Measurements from ENCODE around the gene NOL3. TPM values are rescaled to one million over a fixed set of nuclear protein-coding genes. Genes with fewer than 3 reads are reported as not detected.

Gene NOL3
- total RNA-seq, 1 donor from 2014 or later, result 10.9 TPM

DNA sequence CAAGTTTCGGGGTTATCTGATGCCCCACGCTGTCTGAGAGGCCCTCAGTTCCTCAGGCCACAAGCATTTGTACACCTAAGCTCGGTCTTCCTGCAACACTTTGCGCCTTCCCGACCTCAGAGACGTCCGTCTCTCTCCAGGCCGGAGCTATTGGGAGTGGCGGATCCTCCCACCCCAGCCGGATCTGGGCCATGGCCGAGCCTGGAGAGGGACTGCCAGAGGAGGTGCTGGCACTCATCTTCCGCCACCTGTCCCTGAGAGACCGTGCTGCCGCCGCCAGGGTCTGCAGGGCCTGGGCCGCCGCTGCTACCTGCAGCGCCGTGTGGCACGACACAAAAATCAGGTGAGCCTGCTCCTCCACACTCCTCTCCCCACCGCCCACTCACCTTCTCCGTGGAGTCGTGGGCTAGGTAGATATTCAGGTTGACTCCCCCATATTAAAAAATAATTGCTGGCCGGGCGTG, 8.7 kb upstream of the NOL3 start:
- H3K4me2 ChIP-seq (ENCODE audit: low read length), result peak overlapping the region; percentile 100
- no peak overlapping the region for H3K9ac ChIP-seq (ENCODE audit: low read length)
- H4K20me1 ChIP-seq (ENCODE audit: insufficient read depth, low read length), result peaks cover 53% of the 10 kb centered on the region
- H3K27ac ChIP-seq (ENCODE audit: low read depth, low read length), result no peak overlapping the region
- H3K27me3 Mint-ChIP-seq (ENCODE audit: low read depth, unreplicated experiment), result peaks cover 56% of the 10 kb centered on the region
- no peaks in the 10 kb centered on the region for H3K36me3 ChIP-seq (ENCODE audit: insufficient read depth, low read length)
- DNase-seq (ENCODE audit: low read depth) (no peak), FAIRE-seq (no peak)
- no peak overlapping the region for H3K4me3 Mint-ChIP-seq (ENCODE audit: unreplicated experiment)
- H3K4me1 ChIP-seq (ENCODE audit: insufficient read depth, low read length), result peaks cover 31% of the 10 kb centered on the region
- no peaks in the 10 kb centered on the region for H3K79me2 ChIP-seq (ENCODE audit: insufficient read depth, low read length)
- H3K27ac Mint-ChIP-seq (ENCODE audit: unreplicated experiment), result no peak overlapping the region
- peaks cover 17% of the 10 kb centered on the region for H3K9me3 Mint-ChIP-seq (ENCODE audit: unreplicated experiment)
- H3K4me3 ChIP-seq (ENCODE audit: insufficient read depth, low read depth, low read length), result no peak overlapping the region
- peaks cover 2% of the 10 kb centered on the region for H3K36me3 Mint-ChIP-seq (ENCODE audit: low read depth, unreplicated experiment)
- peaks cover 55% of the 10 kb centered on the region for H3K27me3 ChIP-seq (ENCODE audit: insufficient read depth, low read length)
- no peaks in the 10 kb centered on the region for H3K9me3 ChIP-seq (ENCODE audit: insufficient read depth, low read depth, low read length)
- no peak overlapping the region for H2AFZ ChIP-seq (ENCODE audit: low read depth, low read length)
- no peaks in the 10 kb centered on the region for H3K4me1 Mint-ChIP-seq (ENCODE audit: low read depth, unreplicated experiment)
- TF ChIP-seq, protein P1, sequence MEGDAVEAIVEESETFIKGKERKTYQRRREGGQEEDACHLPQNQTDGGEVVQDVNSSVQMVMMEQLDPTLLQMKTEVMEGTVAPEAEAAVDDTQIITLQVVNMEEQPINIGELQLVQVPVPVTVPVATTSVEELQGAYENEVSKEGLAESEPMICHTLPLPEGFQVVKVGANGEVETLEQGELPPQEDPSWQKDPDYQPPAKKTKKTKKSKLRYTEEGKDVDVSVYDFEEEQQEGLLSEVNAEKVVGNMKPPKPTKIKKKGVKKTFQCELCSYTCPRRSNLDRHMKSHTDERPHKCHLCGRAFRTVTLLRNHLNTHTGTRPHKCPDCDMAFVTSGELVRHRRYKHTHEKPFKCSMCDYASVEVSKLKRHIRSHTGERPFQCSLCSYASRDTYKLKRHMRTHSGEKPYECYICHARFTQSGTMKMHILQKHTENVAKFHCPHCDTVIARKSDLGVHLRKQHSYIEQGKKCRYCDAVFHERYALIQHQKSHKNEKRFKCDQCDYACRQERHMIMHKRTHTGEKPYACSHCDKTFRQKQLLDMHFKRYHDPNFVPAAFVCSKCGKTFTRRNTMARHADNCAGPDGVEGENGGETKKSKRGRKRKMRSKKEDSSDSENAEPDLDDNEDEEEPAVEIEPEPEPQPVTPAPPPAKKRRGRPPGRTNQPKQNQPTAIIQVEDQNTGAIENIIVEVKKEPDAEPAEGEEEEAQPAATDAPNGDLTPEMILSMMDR (IDR thresholded peaks at IDR 0.05; ENCODE audit: insufficient read depth, low read depth, low read length), result no peak
- TF ChIP-seq EZH2 (IDR thresholded peaks at IDR 0.05; ENCODE audit: insufficient read depth, low read length), result peak; percentile 35

DNA sequence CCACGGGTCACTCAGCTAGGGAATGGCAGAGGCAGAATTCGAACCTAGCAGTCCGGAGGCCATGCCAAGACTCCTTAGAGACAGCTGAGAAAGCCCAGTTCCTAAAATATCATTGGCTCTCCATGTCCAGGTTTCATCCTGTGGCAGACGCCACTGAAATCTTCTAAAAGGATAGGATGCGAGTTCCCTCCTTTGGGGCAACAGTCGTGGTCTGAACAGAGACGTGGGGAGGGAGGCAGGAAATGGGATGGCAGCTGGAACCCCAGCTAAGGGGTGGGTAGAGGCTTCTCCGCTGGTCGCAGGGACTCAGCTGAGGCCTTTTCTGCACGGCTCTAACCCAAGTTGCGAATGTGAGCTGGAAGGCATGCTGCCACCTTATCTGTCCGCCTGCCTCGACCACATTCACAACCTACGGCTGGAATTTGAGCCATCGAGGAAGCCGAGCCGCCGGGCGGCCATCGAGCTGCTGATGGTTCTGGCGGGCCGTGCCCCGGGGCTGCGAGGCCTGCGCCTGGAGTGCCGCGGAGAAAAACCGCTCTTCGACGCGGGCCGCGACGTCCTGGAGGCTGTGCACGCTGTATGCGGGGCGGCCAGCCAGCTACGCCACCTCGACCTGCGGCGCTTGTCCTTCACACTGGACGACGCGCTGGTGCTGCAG, 7.7 kb upstream of the NOL3 start:
- TF ChIP-seq EZH2 (IDR thresholded peaks at IDR 0.05; ENCODE audit: insufficient read depth, low read length), result peak; percentile 76
- TF ChIP-seq, protein P1 (IDR thresholded peaks at IDR 0.05; ENCODE audit: insufficient read depth, low read depth, low read length), result no peak
- Histone ChIP-seq H3K4me2 (ENCODE audit: low read length) (peak overlapping the region; percentile 81), H3K9ac (ENCODE audit: low read length) (no peak overlapping the region), H3K79me2 (ENCODE audit: insufficient read depth, low read length) (no peaks in the 10 kb centered on the region), H3K27me3 (ENCODE audit: insufficient read depth, low read length) (peaks cover 55% of the 10 kb centered on the region), H4K20me1 (ENCODE audit: insufficient read depth, low read length) (peaks cover 43% of the 10 kb centered on the region), H2AFZ (ENCODE audit: low read depth, low read length) (peak overlapping the region; percentile 55), H3K27ac (ENCODE audit: low read depth, low read length) (no peak overlapping the region), H3K9me3 (ENCODE audit: insufficient read depth, low read depth, low read length) (no peaks in the 10 kb centered on the region), H3K4me3 (ENCODE audit: insufficient read depth, low read depth, low read length) (no peak overlapping the region), H3K4me1 (ENCODE audit: insufficient read depth, low read length) (peaks cover 31% of the 10 kb centered on the region), H3K36me3 (ENCODE audit: insufficient read depth, low read length) (no peaks in the 10 kb centered on the region)
- Mint-ChIP-seq H3K4me3 (ENCODE audit: unreplicated experiment) (no peak overlapping the region), H3K4me1 (ENCODE audit: low read depth, unreplicated experiment) (no peaks in the 10 kb centered on the region), H3K9me3 (ENCODE audit: unreplicated experiment) (peaks cover 15% of the 10 kb centered on the region), H3K36me3 (ENCODE audit: low read depth, unreplicated experiment) (no peaks in the 10 kb centered on the region), H3K27me3 (ENCODE audit: low read depth, unreplicated experiment) (peaks cover 56% of the 10 kb centered on the region), H3K27ac (ENCODE audit: unreplicated experiment) (no peak overlapping the region)
- DNase-seq (ENCODE audit: low read depth), result no peak
- no peak for FAIRE-seq
